Nephron progenitor cell (in vitro differentiated cells): ENCODE data around the gene CARD14.

Experiments
- DNase-seq: peaks from one replicate; pipeline ENCODE4 v3.0.0; 2021
- H3K27ac Mint-ChIP-seq: 2 replicates; pipeline ENCODE4 v1.8.0; 2021; ENCODE audit warnings: mild to moderate bottlenecking, moderate library complexity, mixed read lengths
- H3K27me3 Mint-ChIP-seq: 2 replicates; pipeline ENCODE4 v1.8.0; 2021; ENCODE audit warnings: mild to moderate bottlenecking, low read depth, mixed read lengths; ENCODE audit not compliant: poor library complexity
- H3K36me3 Mint-ChIP-seq: 2 replicates; pipeline ENCODE4 v1.8.0; 2021; ENCODE audit warnings: low read depth, mixed read lengths
- H3K4me1 Mint-ChIP-seq: 2 replicates; pipeline ENCODE4 v1.8.0; 2021; ENCODE audit warnings: mixed read lengths
- H3K4me3 Mint-ChIP-seq: 2 replicates; pipeline ENCODE4 v1.8.0; 2021; ENCODE audit warnings: mild to moderate bottlenecking, moderate library complexity, mixed read lengths
- H3K9me3 Mint-ChIP-seq: 2 replicates; pipeline ENCODE4 v1.8.0; 2021; ENCODE audit warnings: mild to moderate bottlenecking, moderate library complexity, mixed read lengths
- CTCF ChIP-seq: fragments of 200-600 bp; sonication (generic); IDR thresholded peaks from 2 replicates; pipeline ENCODE4 v1.5.0; 2021; ENCODE audit warnings: antibody characterized with exemption

The CARD14 gene

GRCh38 chr17:80222376-80223141 is 52.7 kb downstream of the CARD14 start:
- H3K4me1 Mint-ChIP-seq: peaks cover 48% of the 10 kb centered on the region
- peaks cover 5% of the 10 kb centered on the region for H3K27me3 Mint-ChIP-seq
- peaks cover 20% of the 10 kb centered on the region for H3K36me3 Mint-ChIP-seq
- H3K9me3 Mint-ChIP-seq: no peaks in the 10 kb centered on the region
- no peak for DNase-seq
- H3K27ac Mint-ChIP-seq: no peak overlapping the region
- H3K4me3 Mint-ChIP-seq: peak overlapping the region; percentile 67
- no peak for TF ChIP-seq CTCF

- no peak for DNase-seq
- peaks cover 48% of the 10 kb centered on the region for H3K4me1 Mint-ChIP-seq
- H3K4me3 Mint-ChIP-seq: no peak overlapping the region
- H3K36me3 Mint-ChIP-seq: peaks cover 20% of the 10 kb centered on the region
- H3K27me3 Mint-ChIP-seq: peaks cover 5% of the 10 kb centered on the region
- TF ChIP-seq CTCF: no peak
- no peaks in the 10 kb centered on the region for H3K9me3 Mint-ChIP-seq
- H3K27ac Mint-ChIP-seq: no peak overlapping the region
Measured at GRCh38 chr17:80223142-80223815, 53.4 kb downstream of the CARD14 start.

GRCh38 chr17:80223838-80224497 is 54.1 kb downstream of the CARD14 start:
- Mint-ChIP-seq H3K36me3 (peaks cover 25% of the 10 kb centered on the region), H3K27me3 (peaks cover 3% of the 10 kb centered on the region), H3K4me3 (no peak overlapping the region), H3K9me3 (no peaks in the 10 kb centered on the region), H3K4me1 (peaks cover 42% of the 10 kb centered on the region), H3K27ac (no peak overlapping the region)
- TF ChIP-seq CTCF: no peak
- DNase-seq: no peak

GRCh38 chr17:80224683-80225082 is 54.9 kb downstream of the CARD14 start:
- Mint-ChIP-seq H3K9me3 (no peaks in the 10 kb centered on the region), H3K27ac (no peak overlapping the region), H3K4me1 (peaks cover 36% of the 10 kb centered on the region), H3K27me3 (peaks cover 3% of the 10 kb centered on the region), H3K4me3 (no peak overlapping the region), H3K36me3 (peaks cover 25% of the 10 kb centered on the region)
- TF ChIP-seq CTCF: no peak
- DNase-seq: no peak

- Mint-ChIP-seq H3K4me1 (peaks cover 36% of the 10 kb centered on the region), H3K27me3 (peaks cover 3% of the 10 kb centered on the region), H3K27ac (no peak overlapping the region), H3K9me3 (peaks cover 3% of the 10 kb centered on the region), H3K4me3 (no peak overlapping the region), H3K36me3 (peaks cover 29% of the 10 kb centered on the region)
- no peak for DNase-seq
- no peak for TF ChIP-seq CTCF
Measured at GRCh38 chr17:80225230-80225629, 55.4 kb downstream of the CARD14 start.
